ENCODE data around the gene RASSF1. TPM values are rescaled to one million over a fixed set of nuclear protein-coding genes. Genes with fewer than 3 reads are reported as not detected.

The RASSF1 gene
- total RNA-seq, 2 experiments from 2014 or later: 124 to 205 TPM

- CTCF ChIA-PET: interaction anchor here (0.6 to 8.3 kb wide), 19 partner anchors 10 to 266 kb away, joined by 3 to 64 read pairs (median 4); partner anchors contain the start of genes HEMK1, HYAL3, NAA80 and TUSC2
- Mint-ChIP-seq H3K27ac (peak overlapping the region; percentile 67), H3K4me3 (no peak overlapping the region), H3K36me3 (peaks cover 13% of the 10 kb centered on the region), H3K27me3 (no peaks in the 10 kb centered on the region), H3K9me3 (ENCODE audit: low read depth) (no peaks in the 10 kb centered on the region), H3K4me1 (peaks cover 79% of the 10 kb centered on the region)
- ATAC-seq (no peak), DNase-seq (peak; percentile 86)
These were observed 6.7 kb upstream of the RASSF1 start for GRCh38 chr3:50347187-50347813.

- CTCF ChIA-PET: interaction anchor here (1.3 to 8.3 kb wide), 5 partner anchors 8 to 227 kb away, joined by 3 to 64 read pairs (median 6); no protein-coding TSS in a partner anchor
- H3K27ac Mint-ChIP-seq: peak within 1 kb of the TSS; percentile 70
- H3K4me1 Mint-ChIP-seq: peaks cover 84% of the 10 kb centered on the region
- H3K27me3 Mint-ChIP-seq: no peaks in the 10 kb centered on the region
- no peaks in the 10 kb centered on the region for H3K9me3 Mint-ChIP-seq (ENCODE audit: low read depth)
- peaks cover 12% of the 10 kb centered on the region for H3K36me3 Mint-ChIP-seq
- ATAC-seq (peak; percentile 21), DNase-seq (peak; percentile 87)
- H3K4me3 Mint-ChIP-seq: peak within 1 kb of the TSS; percentile 55
These were observed 5.1 kb upstream of the RASSF1 start, which contains the start of gene ZMYND10 for GRCh38 chr3:50345586-50346234. Gene ZMYND10, minus strand, starts transcription at chr3:50345732. Its CDS starts 153 bp downstream, at chr3:50345579.

GRCh38 chr3:50345008-50345407 lies 4.4 kb upstream of the RASSF1 start:
- ATAC-seq (no peak), DNase-seq (no peak)
- peaks cover 78% of the 10 kb centered on the region for H3K4me1 Mint-ChIP-seq
- peak overlapping the region; percentile 55 for H3K4me3 Mint-ChIP-seq
- no peak overlapping the region for H3K27ac Mint-ChIP-seq
- peaks cover 14% of the 10 kb centered on the region for H3K36me3 Mint-ChIP-seq
- H3K27me3 Mint-ChIP-seq: no peaks in the 10 kb centered on the region
- no peaks in the 10 kb centered on the region for H3K9me3 Mint-ChIP-seq (ENCODE audit: low read depth)
- CTCF ChIA-PET: interaction anchor here (1.0 to 8.3 kb wide), 6 partner anchors 8 to 228 kb away, joined by 3 to 64 read pairs (median 3); no protein-coding TSS in a partner anchor

DNA sequence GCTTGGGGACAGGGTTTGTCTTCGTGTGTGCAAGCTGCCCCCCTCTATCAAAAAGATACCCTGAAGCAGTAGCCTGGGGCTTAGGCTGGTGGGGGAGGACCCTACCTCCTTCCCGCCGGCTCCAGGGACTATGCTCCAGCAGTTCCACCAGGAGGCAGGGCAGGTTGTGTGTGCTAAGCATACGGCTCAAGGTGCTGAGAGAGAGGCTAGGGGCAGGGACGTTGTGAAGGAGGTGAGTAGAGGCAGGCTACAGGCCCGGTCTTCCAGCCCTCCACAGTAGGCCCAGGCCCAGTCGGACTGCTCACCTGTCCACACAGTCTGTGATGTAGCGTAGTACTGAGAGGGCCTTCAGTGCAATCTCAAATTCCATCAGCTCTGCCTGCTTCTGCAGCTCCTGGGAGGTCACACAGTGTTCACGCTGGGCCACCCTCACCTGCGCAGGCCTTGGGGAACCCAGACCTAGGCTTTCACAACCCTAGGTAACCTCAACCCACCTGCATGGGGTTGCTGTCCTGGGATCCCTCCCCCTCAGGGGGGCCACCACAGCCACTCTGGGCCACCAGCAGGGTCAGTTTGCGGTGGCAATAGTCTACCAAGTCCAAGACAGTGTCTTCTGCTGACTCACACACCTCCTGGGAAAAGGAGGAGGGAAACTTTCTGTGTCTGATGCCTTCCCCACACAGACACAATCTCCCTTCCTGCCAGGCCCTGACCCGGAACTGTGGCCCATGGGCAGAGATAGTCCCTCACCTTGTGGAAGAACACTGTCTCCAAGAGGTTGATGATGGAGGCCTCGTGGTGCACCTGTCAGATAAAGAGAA lies 2.4 kb upstream of the RASSF1 start:
- DNase-seq (no peak), ATAC-seq (no peak)
- CTCF ChIA-PET: interaction anchor here (0.7 to 8.3 kb wide), 3 partner anchors 14 to 199 kb away, joined by 3 to 64 read pairs (median 4); no protein-coding TSS in a partner anchor
- H3K27me3 Mint-ChIP-seq: no peaks in the 10 kb centered on the region
- H3K4me1 Mint-ChIP-seq: peaks cover 58% of the 10 kb centered on the region
- peak overlapping the region; percentile 68 for H3K27ac Mint-ChIP-seq
- no peak overlapping the region for H3K4me3 Mint-ChIP-seq
- no peaks in the 10 kb centered on the region for H3K9me3 Mint-ChIP-seq (ENCODE audit: low read depth)
- peaks cover 24% of the 10 kb centered on the region for H3K36me3 Mint-ChIP-seq

DNA sequence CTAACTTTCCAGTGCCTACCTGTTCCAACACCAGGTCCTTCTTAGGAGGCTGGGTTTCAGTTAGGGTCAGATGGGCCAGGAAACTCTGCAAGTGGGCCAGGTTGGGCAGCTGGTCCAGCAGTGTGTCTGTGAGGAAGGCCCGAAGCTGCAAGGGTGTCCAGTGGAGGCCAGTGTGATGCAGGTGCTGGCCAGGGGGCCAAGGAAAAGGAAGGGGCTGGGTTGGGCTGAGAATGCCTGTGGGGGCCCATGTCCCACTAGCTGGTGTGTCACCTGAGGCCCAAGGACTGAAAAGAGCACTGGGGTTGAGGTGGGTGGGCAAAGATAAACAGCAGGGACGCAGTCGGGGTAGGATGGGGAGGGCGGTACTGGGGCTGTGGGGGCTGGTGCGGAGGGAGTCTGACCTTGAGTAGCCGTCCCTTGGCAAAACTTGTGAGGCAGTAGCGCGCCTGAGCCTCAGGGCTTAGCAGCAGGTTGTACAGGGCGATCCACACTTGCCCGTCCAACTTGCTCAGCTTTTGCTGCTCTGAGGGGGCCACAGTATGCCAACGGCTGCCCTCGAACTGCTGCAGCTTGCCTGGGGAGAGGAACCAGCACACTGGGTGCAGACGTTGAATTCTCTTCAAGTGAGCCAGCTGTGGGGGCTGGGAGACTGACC lies 1.5 kb upstream of the RASSF1 start:
- peak overlapping the region; percentile 68 for H3K27ac Mint-ChIP-seq
- H3K4me3 Mint-ChIP-seq: peak overlapping the region; percentile 92
- H3K36me3 Mint-ChIP-seq: peaks cover 29% of the 10 kb centered on the region
- no peaks in the 10 kb centered on the region for H3K9me3 Mint-ChIP-seq (ENCODE audit: low read depth)
- no peak for ATAC-seq
- peaks cover 49% of the 10 kb centered on the region for H3K4me1 Mint-ChIP-seq
- CTCF ChIA-PET: interaction anchor here (0.7 to 2.4 kb wide), 6 partner anchors 11 to 230 kb away, joined by 3 to 6 read pairs (median 4); no protein-coding TSS in a partner anchor
- H3K27me3 Mint-ChIP-seq: no peaks in the 10 kb centered on the region
- DNase-seq: no peak

- Mint-ChIP-seq H3K4me1 (peaks cover 48% of the 10 kb centered on the region), H3K27me3 (no peaks in the 10 kb centered on the region), H3K9me3 (ENCODE audit: low read depth) (no peaks in the 10 kb centered on the region), H3K36me3 (peaks cover 32% of the 10 kb centered on the region), H3K4me3 (peak overlapping the region; percentile 92), H3K27ac (peak overlapping the region; percentile 94)
- no peak for DNase-seq
- ATAC-seq: peak; percentile 3
- CTCF ChIA-PET: interaction anchor here (1.1 to 2.4 kb wide), 8 partner anchors 8 to 268 kb away, joined by 3 to 8 read pairs (median 5); partner anchors contain the start of genes HYAL3 and NAA80
These were observed 901 bp upstream of the RASSF1 start for GRCh38 chr3:50341537-50341936.

- peak overlapping the region; percentile 94 for H3K27ac Mint-ChIP-seq
- H3K36me3 Mint-ChIP-seq: peaks cover 44% of the 10 kb centered on the region
- ATAC-seq (no peak), DNase-seq (no peak)
- no peaks in the 10 kb centered on the region for H3K9me3 Mint-ChIP-seq (ENCODE audit: low read depth)
- H3K4me1 Mint-ChIP-seq: peaks cover 49% of the 10 kb centered on the region
- peak overlapping the region; percentile 92 for H3K4me3 Mint-ChIP-seq
- no peaks in the 10 kb centered on the region for H3K27me3 Mint-ChIP-seq
- CTCF ChIA-PET: interaction anchor here (0.7 to 9.2 kb wide), 11 partner anchors 9 to 270 kb away, joined by 3 to 91 read pairs (median 6); partner anchors contain the start of genes CISH, HYAL2, HYAL3 and NAA80
These were observed 539 bp downstream of the RASSF1 start for GRCh38 chr3:50340147-50340447.

GRCh38 chr3:50339485-50340146 lies 1.0 kb downstream of the RASSF1 start:
- Mint-ChIP-seq H3K9me3 (ENCODE audit: low read depth) (no peaks in the 10 kb centered on the region), H3K4me3 (peak overlapping the region; percentile 92), H3K27me3 (no peaks in the 10 kb centered on the region), H3K27ac (peak overlapping the region; percentile 94), H3K4me1 (peaks cover 49% of the 10 kb centered on the region), H3K36me3 (peaks cover 46% of the 10 kb centered on the region)
- DNase-seq: no peak
- ATAC-seq: no peak
- CTCF ChIA-PET: interaction anchor here (0.7 to 9.2 kb wide), 10 partner anchors 10 to 271 kb away, joined by 3 to 91 read pairs (median 8); partner anchors contain the start of genes CISH, CYB561D2, HYAL2 and HYAL3

GRCh38 chr3:50338965-50339364 lies 1.7 kb downstream of the RASSF1 start:
- Mint-ChIP-seq H3K36me3 (peaks cover 53% of the 10 kb centered on the region), H3K27me3 (no peaks in the 10 kb centered on the region)
- CTCF ChIA-PET: interaction anchor here (0.7 to 9.2 kb wide), 9 partner anchors 11 to 271 kb away, joined by 3 to 91 read pairs (median 11); partner anchors contain the start of genes CISH, CYB561D2, HYAL2 and HYAL3

GRCh38 chr3:50337175-50337861 lies 3.3 kb downstream of the RASSF1 start:
- CTCF ChIA-PET: interaction anchor here (0.8 to 9.2 kb wide), 21 partner anchors 9 to 276 kb away, joined by 3 to 91 read pairs (median 4); partner anchors contain the start of genes CISH, CYB561D2, GNAI2 and HEMK1
- H3K4me3 Mint-ChIP-seq: peak overlapping the region; percentile 92
- H3K36me3 Mint-ChIP-seq: peaks cover 63% of the 10 kb centered on the region
- no peaks in the 10 kb centered on the region for H3K27me3 Mint-ChIP-seq
- peak overlapping the region; percentile 94 for H3K27ac Mint-ChIP-seq
- DNase-seq (peak; percentile 99), ATAC-seq (peak; percentile 74)
- peaks cover 50% of the 10 kb centered on the region for H3K4me1 Mint-ChIP-seq
- H3K9me3 Mint-ChIP-seq (ENCODE audit: low read depth): no peaks in the 10 kb centered on the region

More at GRCh38 chr3:50338965-50339364, 1.7 kb downstream of the RASSF1 start:
- DNase-seq: no peak
- H3K4me3 Mint-ChIP-seq: peak overlapping the region; percentile 92
- peak overlapping the region; percentile 94 for H3K27ac Mint-ChIP-seq
- peaks cover 54% of the 10 kb centered on the region for H3K4me1 Mint-ChIP-seq
- no peaks in the 10 kb centered on the region for H3K9me3 Mint-ChIP-seq (ENCODE audit: low read depth)
- no peak for ATAC-seq

- Mint-ChIP-seq H3K27me3 (no peaks in the 10 kb centered on the region), H3K36me3 (peaks cover 69% of the 10 kb centered on the region), H3K9me3 (ENCODE audit: low read depth) (no peaks in the 10 kb centered on the region), H3K4me1 (peaks cover 45% of the 10 kb centered on the region), H3K4me3 (peak overlapping the region; percentile 92), H3K27ac (peak overlapping the region; percentile 94)
- DNase-seq (peak; percentile 84), ATAC-seq (peak; percentile 3)
- CTCF ChIA-PET: interaction anchor here (0.8 to 9.2 kb wide), 20 partner anchors 9 to 274 kb away, joined by 3 to 91 read pairs (median 5); partner anchors contain the start of genes CISH, CYB561D2, GNAI2 and HEMK1
These were observed 4.0 kb downstream of the RASSF1 start for GRCh38 chr3:50336452-50337174.

Data from activated CD8-positive, alpha-beta memory T cell treated with anti-CD3 and anti-CD28 coated beads, Interleukin-2, amount 10 ng/mL, durations not matched to agents 7 days and 5 days (primary cell).